Lung (tissue), 12 donors: ENCODE results near the gene SULF2. TPM values are rescaled to one million over a fixed set of nuclear protein-coding genes. Genes with fewer than 3 reads are reported as not detected.

ENCODE experiments used
- ATAC-seq: fragments of 200-7000 bp; cut with Tn5 transposase; one replicate; pipeline ENCODE4 v1.9.1; 2020; ENCODE audit warnings: moderate number of reproducible peaks; ENCODE audit not compliant: insufficient read depth, low FRiP score
- DNase-seq, 3 donors: peaks; one replicate each; pipeline ENCODE4 v3.0.0-alpha.2; 2013 to 2017
- H3K27ac ChIP-seq, 2 donors: one replicate each; pipeline ENCODE4 v1.5.1; 2013; ENCODE audit warnings: mild to moderate bottlenecking in 2 of 2, moderate library complexity in 2 of 2, control low read depth in 1 of 2, inconsistent platforms in 1 of 2, low read depth in 1 of 2, low read length in 1 of 2
- H3K27me3 ChIP-seq, 3 donors: one replicate each; pipeline ENCODE4 v1.5.1; 2013; ENCODE audit warnings: low read length in 2 of 3; ENCODE audit not compliant: control insufficient read depth in 3 of 3, insufficient read depth in 3 of 3
- H3K36me3 ChIP-seq, 4 donors: one replicate each; pipeline ENCODE4 v1.5.1; 2013; ENCODE audit warnings: low read length in 4 of 4, mild to moderate bottlenecking in 1 of 4, moderate library complexity in 1 of 4; ENCODE audit not compliant: control insufficient read depth in 4 of 4, insufficient read depth in 4 of 4
- H3K4me1 ChIP-seq, 5 donors: one replicate each; pipeline ENCODE4 v1.5.1; 2013; ENCODE audit warnings: low read length in 5 of 5, mild to moderate bottlenecking in 2 of 5, moderate library complexity in 1 of 5; ENCODE audit not compliant: control insufficient read depth in 5 of 5, insufficient read depth in 5 of 5
- H3K4me3 ChIP-seq: one replicate; pipeline ENCODE4 v1.5.1; 2013; ENCODE audit warnings: mild to moderate bottlenecking, control low read depth, moderate library complexity
- H3K9ac ChIP-seq, 2 donors: one replicate each; pipeline ENCODE4 v1.5.1; 2013; ENCODE audit warnings: low read length in 2 of 2, control low read depth in 1 of 2; ENCODE audit not compliant: insufficient read depth in 1 of 2
- H3K9me3 ChIP-seq, 4 donors: one replicate each; pipeline ENCODE4 v1.5.1; 2013; ENCODE audit warnings: low read length in 3 of 4, mild to moderate bottlenecking in 1 of 4, moderate library complexity in 1 of 4; ENCODE audit not compliant: control insufficient read depth in 4 of 4, insufficient read depth in 3 of 4
- WGBS, 2 donors: extraction: QIAGEN DNeasy Blood & Tissue Kit; methylation state at CpG; one replicate each; pipeline ENCODE4 v1.1.7; 2013; 5-methylcytosine and 5-hydroxymethylcytosine counted together
- polyA plus RNA-seq, 2 donors: library from polyadenylated mRNA; stranded (reverse); fragments of 200-250 nt; gene quantifications; one replicate each; pipeline ENCODE4 v1.2.1, GENCODE V29; 2013
- total RNA-seq, 2 donors: library from RNA; depleted of rRNA in 1 of 2; stranded (reverse); fragments of >200 nt in 1 of 2; gene quantifications; one replicate each; pipeline ENCODE4 v1.2.1, GENCODE V29; 2014 to 2021
- TF ChIP-seq, protein P1 (sequence below): IDR thresholded peaks from 2 replicates; pipeline ENCODE4 v1.5.1; 2012; ENCODE audit warnings: mild to moderate bottlenecking; ENCODE audit errors: control extremely low read depth, extremely low read depth
- donor health status: control.
- donor health status: control.
- donor health status: Bipolar disorder and iron deficiency.
- donor health status: healthy.
- donor health status: DM: yes; HTN: yes; CAD: no.

The SULF2 gene
- total and polyA plus RNA-seq, 4 donors, result 17.7 to 42.4 (median 23.6) TPM

DNA sequence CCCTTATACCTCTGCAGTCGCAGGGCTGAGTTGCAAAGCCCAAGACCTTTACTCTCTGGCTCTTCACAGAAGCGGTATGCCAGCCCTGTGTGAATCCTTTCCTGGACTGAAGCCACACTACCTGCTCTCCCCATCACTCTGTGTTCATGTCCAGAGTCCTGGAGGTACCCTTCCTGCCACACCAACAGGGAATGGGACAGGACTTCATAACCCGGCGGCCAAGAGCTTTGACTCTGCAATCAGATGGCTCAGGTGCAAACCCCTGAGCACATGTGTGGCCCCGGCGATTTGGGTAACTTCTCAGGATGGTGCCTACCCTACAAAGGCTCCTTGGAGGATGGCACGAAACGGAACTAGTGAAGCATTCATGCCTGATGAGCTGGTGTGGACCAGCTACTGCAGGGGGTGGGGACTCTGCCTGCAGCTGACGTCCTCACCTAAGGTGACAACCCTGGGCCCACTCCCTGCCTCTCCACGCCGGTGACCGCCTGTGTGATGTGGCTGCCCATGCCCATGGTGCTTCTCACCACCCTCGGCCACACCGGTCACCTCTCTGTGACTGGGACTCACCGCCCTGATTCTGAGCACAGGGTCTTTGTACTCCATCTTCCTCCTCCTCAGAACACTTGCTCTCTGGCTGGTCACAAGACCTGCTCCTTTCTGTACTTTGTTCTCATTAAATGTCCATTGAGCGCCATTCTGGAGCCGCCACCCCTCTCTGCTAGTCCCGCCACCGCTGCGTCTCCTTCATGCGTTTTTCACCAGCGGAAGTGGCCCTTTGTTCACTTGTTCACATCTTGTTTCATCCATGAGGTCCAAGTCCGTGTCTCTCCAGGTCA lies 116.7 kb downstream of the SULF2 start:
- whole genome bisulfite sequencing, 2 donors, result 91 to 97% methylated on average over 23 of the region's 23 CpGs
- H3K27ac ChIP-seq, result no peak overlapping the region
- ATAC-seq (no peak), DNase-seq (no peak)
- no peaks in the 10 kb centered on the region for H3K27me3 ChIP-seq
- H3K36me3 ChIP-seq, result no peaks in the 10 kb centered on the region
- no peaks in the 10 kb centered on the region for H3K9me3 ChIP-seq
- H3K4me1 ChIP-seq, result no peaks in the 10 kb centered on the region
- TF ChIP-seq, protein P1, sequence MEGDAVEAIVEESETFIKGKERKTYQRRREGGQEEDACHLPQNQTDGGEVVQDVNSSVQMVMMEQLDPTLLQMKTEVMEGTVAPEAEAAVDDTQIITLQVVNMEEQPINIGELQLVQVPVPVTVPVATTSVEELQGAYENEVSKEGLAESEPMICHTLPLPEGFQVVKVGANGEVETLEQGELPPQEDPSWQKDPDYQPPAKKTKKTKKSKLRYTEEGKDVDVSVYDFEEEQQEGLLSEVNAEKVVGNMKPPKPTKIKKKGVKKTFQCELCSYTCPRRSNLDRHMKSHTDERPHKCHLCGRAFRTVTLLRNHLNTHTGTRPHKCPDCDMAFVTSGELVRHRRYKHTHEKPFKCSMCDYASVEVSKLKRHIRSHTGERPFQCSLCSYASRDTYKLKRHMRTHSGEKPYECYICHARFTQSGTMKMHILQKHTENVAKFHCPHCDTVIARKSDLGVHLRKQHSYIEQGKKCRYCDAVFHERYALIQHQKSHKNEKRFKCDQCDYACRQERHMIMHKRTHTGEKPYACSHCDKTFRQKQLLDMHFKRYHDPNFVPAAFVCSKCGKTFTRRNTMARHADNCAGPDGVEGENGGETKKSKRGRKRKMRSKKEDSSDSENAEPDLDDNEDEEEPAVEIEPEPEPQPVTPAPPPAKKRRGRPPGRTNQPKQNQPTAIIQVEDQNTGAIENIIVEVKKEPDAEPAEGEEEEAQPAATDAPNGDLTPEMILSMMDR, result no peak
- H3K9ac ChIP-seq, result no peak overlapping the region
- no peak overlapping the region for H3K4me3 ChIP-seq

DNA sequence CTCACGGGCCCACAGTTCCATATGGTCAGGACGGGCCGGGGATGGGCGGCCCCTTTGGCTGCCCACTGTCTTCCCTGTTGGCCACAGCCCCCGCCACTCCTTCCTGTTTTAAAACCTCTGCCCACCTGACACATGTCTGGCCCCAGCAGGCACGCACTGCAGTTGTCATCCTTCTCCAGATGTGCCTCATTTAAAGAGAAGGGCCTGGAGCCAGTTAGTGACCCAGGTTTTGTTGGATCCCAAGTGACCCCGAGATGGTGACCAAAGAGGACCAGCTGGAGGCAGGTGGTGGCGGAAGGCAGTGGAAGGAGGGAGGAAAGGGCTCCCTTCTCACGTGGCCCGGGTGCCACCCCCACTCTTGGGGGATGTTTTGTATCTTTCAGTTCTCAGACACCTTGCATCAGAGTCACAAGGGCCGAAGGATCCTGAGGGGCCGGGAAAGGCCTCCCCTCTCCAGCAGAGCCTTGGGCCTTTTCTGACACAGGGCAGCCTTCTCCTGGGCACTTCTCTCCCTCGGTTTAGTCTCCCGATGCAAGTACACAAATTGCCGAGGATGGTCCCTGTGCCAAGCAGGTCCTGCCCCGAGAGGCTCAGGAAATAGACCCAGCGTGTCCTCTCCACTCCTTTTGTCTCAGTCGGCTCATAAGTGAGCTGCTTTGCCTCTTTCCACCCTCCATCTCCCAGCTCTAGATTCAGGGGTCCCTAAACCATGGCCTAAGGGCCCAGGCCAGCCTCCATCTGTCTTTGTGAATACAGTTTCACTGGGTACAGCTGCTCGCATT lies 117.6 kb downstream of the SULF2 start:
- no peak overlapping the region for H3K4me3 ChIP-seq
- WGBS, 2 donors, result 63 to 72% methylated on average over 19 of the region's 19 CpGs
- TF ChIP-seq, protein P1, result no peak
- H3K9ac ChIP-seq, result no peak overlapping the region
- DNase-seq, result peak in 1 of 3 donors; percentile 9
- H3K9me3 ChIP-seq, result no peaks in the 10 kb centered on the region
- ATAC-seq, result no peak
- no peaks in the 10 kb centered on the region for H3K36me3 ChIP-seq
- no peaks in the 10 kb centered on the region for H3K4me1 ChIP-seq
- no peak overlapping the region for H3K27ac ChIP-seq
- no peaks in the 10 kb centered on the region for H3K27me3 ChIP-seq

DNA sequence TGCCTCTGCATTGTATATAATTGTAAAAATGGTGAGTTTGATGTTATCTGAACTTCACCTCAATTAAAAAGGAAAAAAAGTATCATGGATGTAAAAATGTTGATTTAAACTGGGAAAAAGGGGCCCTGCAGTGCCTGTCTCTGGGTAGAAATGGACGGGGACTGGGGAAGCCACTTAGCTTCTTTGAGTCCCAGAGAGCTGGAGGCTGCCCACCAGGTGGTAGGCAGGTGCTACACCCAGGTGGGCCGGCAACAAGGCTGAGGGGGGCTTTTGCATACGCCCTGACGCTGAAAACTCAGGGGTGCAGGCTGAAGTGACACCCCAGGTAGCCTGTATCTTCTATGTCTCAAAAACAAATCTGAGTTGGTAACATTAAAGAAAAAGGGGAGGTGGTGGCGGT lies 118.2 kb downstream of the SULF2 start:
- ATAC-seq (no peak), DNase-seq (no peak)
- Histone ChIP-seq H3K9ac (no peak overlapping the region), H3K27ac (no peak overlapping the region), H3K27me3 (no peaks in the 10 kb centered on the region), H3K4me1 (no peaks in the 10 kb centered on the region), H3K4me3 (no peak overlapping the region), H3K36me3 (peaks cover 0 to 4% (median 2%) of the 10 kb centered on the region in 4 donors), H3K9me3 (no peaks in the 10 kb centered on the region)
- TF ChIP-seq, protein P1, result no peak
- 73 to 80% methylated on average over 5 of the region's 5 CpGs for WGBS, 2 donors
